H7 (cell line): ENCODE results near the gene CBX5. TPM values are rescaled to one million over a fixed set of nuclear protein-coding genes. Genes with fewer than 3 reads are reported as not detected.
A peak's percentile ranks its signal among the peaks of the same experiment; 100 is the strongest.
"Not testable (repeated sequence)": the region's sequence is repeated elsewhere in the genome, so short reads cannot be mapped to it uniquely, and the experiment has no call there.

ENCODE experiments used
- DNase-seq: peaks from one replicate; pipeline ENCODE4 v3.0.0; 2012
- H3K27me3 ChIP-seq: 2 replicates; pipeline ENCODE4 v1.6.0; 2011; ENCODE audit warnings: mild to moderate bottlenecking, low read length; ENCODE audit not compliant: control insufficient read depth, insufficient read depth
- H3K36me3 ChIP-seq: replicated peaks from 2 replicates; pipeline ENCODE4 v1.5.1; 2011; ENCODE audit warnings: low read length; ENCODE audit not compliant: control insufficient read depth, insufficient read depth
- H3K4me3 ChIP-seq: 2 replicates; pipeline ENCODE4 v1.5.1; 2011; ENCODE audit warnings: low read depth, mild to moderate bottlenecking, control low read depth, low read length, moderate library complexity; ENCODE audit not compliant: insufficient read depth
- total RNA-seq: library from RNA; depleted of rRNA; stranded (reverse); fragments of >200 nt; shearing (Covaris generic); gene quantifications from 2 replicates; pipeline ENCODE4 v1.2.3, GENCODE V29; 2014

CBX5 gene
- total RNA-seq, 1 experiment from 2014 or later: 51.2 TPM

- Histone ChIP-seq H3K27me3 (peaks cover 46% of the 10 kb centered on the region), H3K36me3 (no peaks in the 10 kb centered on the region), H3K4me3 (no peak overlapping the region)
- no peak for DNase-seq
Observed at GRCh38 chr12:54196396-54196795, 83.5 kb downstream of the CBX5 start.

- Histone ChIP-seq H3K27me3 (peaks cover 42% of the 10 kb centered on the region), H3K4me3 (no peak overlapping the region), H3K36me3 (no peaks in the 10 kb centered on the region)
- no peak for DNase-seq
Observed at GRCh38 chr12:54195737-54196347, 84.1 kb downstream of the CBX5 start.

- peaks cover 44% of the 10 kb centered on the region for H3K27me3 ChIP-seq
- no peak overlapping the region for H3K4me3 ChIP-seq
Observed at GRCh38 chr12:54195080-54195736, 84.7 kb downstream of the CBX5 start.

GRCh38 chr12:54194611-54195010 is 85.3 kb downstream of the CBX5 start:
- not testable (repeated sequence) for H3K36me3 ChIP-seq, DNase-seq
- H3K27me3 ChIP-seq: peaks cover 48% of the 10 kb centered on the region

More at GRCh38 chr12:54195080-54195736, 84.7 kb downstream of the CBX5 start:
- H3K36me3 ChIP-seq: no peaks in the 10 kb centered on the region
- DNase-seq: no peak

GRCh38 chr12:54193434-54193833 is 86.5 kb downstream of the CBX5 start:
- H3K4me3 ChIP-seq: no peak overlapping the region
- peaks cover 47% of the 10 kb centered on the region for H3K27me3 ChIP-seq
- no peak for DNase-seq
- H3K36me3 ChIP-seq: no peaks in the 10 kb centered on the region

More at GRCh38 chr12:54194611-54195010, 85.3 kb downstream of the CBX5 start:
- H3K4me3 ChIP-seq: not testable (repeated sequence)

GRCh38 chr12:54191550-54192022 is 88.3 kb downstream of the CBX5 start:
- peak; percentile 86 for DNase-seq
- Histone ChIP-seq H3K27me3 (peaks cover 41% of the 10 kb centered on the region), H3K4me3 (no peak overlapping the region), H3K36me3 (no peaks in the 10 kb centered on the region)

GRCh38 chr12:54191126-54191525 is 88.8 kb downstream of the CBX5 start:
- Histone ChIP-seq H3K4me3 (no peak overlapping the region), H3K36me3 (no peaks in the 10 kb centered on the region), H3K27me3 (peaks cover 38% of the 10 kb centered on the region)
- no peak for DNase-seq

- Histone ChIP-seq H3K36me3 (no peaks in the 10 kb centered on the region), H3K27me3 (peaks cover 31% of the 10 kb centered on the region), H3K4me3 (no peak overlapping the region)
- DNase-seq: no peak
Observed at GRCh38 chr12:54189198-54189539, 90.8 kb downstream of the CBX5 start.

- no peak overlapping the region for H3K4me3 ChIP-seq
- no peaks in the 10 kb centered on the region for H3K36me3 ChIP-seq
- no peak for DNase-seq
- H3K27me3 ChIP-seq: peaks cover 12% of the 10 kb centered on the region
Observed at GRCh38 chr12:54187075-54187474, 92.8 kb downstream of the CBX5 start.

- peaks cover 2% of the 10 kb centered on the region for H3K36me3 ChIP-seq
- peaks cover 8% of the 10 kb centered on the region for H3K27me3 ChIP-seq
- H3K4me3 ChIP-seq: no peak overlapping the region
Observed at GRCh38 chr12:54185919-54186318, 94.0 kb downstream of the CBX5 start.

GRCh38 chr12:54185297-54185696 is 94.6 kb downstream of the CBX5 start:
- not testable (repeated sequence) for H3K4me3 ChIP-seq, H3K27me3 ChIP-seq, DNase-seq, H3K36me3 ChIP-seq

More at GRCh38 chr12:54185919-54186318, 94.0 kb downstream of the CBX5 start:
- DNase-seq: no peak

GRCh38 chr12:54184024-54184805 is 95.7 kb downstream of the CBX5 start:
- Histone ChIP-seq H3K4me3 (no peak overlapping the region), H3K27me3 (no peaks in the 10 kb centered on the region), H3K36me3 (peaks cover 2% of the 10 kb centered on the region)
- no peak for DNase-seq

GRCh38 chr12:54182981-54183380 is 96.9 kb downstream of the CBX5 start:
- Histone ChIP-seq H3K36me3 (peaks cover 2% of the 10 kb centered on the region), H3K27me3 (peaks cover 2% of the 10 kb centered on the region; the same call in 1 of the 2 replicates), H3K4me3 (no peak overlapping the region)
- peak; percentile 59 for DNase-seq

- Histone ChIP-seq H3K4me3 (no peak overlapping the region), H3K36me3 (peaks cover 2% of the 10 kb centered on the region), H3K27me3 (peaks cover 8% of the 10 kb centered on the region; the same call in 1 of the 2 replicates)
- no peak for DNase-seq
Observed at GRCh38 chr12:54182086-54182485, 97.8 kb downstream of the CBX5 start.
